Mesothelial cell of epicardium (in vitro differentiated cells): Measurements from ENCODE around the gene RIOX2. TPM values are rescaled to one million over a fixed set of nuclear protein-coding genes. Genes with fewer than 3 reads are reported as not detected.

Experiments used
- DNase-seq, 2 experiments: peaks; one replicate each; pipeline ENCODE4 v3.0.0; 2021; ENCODE audit warnings: low spot score in 2 of 2; ENCODE audit not compliant: unreplicated experiment in 2 of 2
- H3K27ac Mint-ChIP-seq: 2 replicates; pipeline ENCODE4 v1.8.0; 2021; ENCODE audit warnings: mixed read lengths
- H3K27me3 Mint-ChIP-seq: 2 replicates; pipeline ENCODE4 v1.8.0; 2021; ENCODE audit warnings: low read depth, mixed read lengths
- H3K36me3 Mint-ChIP-seq: 2 replicates; pipeline ENCODE4 v1.8.0; 2021; ENCODE audit warnings: mixed read lengths
- H3K4me1 Mint-ChIP-seq: 2 replicates; pipeline ENCODE4 v1.8.0; 2021; ENCODE audit warnings: mixed read lengths
- H3K4me3 Mint-ChIP-seq: 2 replicates; pipeline ENCODE4 v1.8.0; 2021; ENCODE audit warnings: mild to moderate bottlenecking, moderate library complexity, mixed read lengths
- H3K9me3 Mint-ChIP-seq: 2 replicates; pipeline ENCODE4 v1.8.0; 2021; ENCODE audit warnings: mixed read lengths
- CTCF ChIP-seq: fragments of 200-600 bp; sonication (generic); IDR thresholded peaks from one replicate; pipeline ENCODE4 v1.5.0; 2021; ENCODE audit warnings: antibody characterized with exemption; ENCODE audit not compliant: unreplicated experiment
- total RNA-seq: library from RNA; stranded (reverse); gene quantifications from 3 replicates; pipeline ENCODE4 v1.2.1, GENCODE V29; 2021

The RIOX2 gene
- total RNA-seq, 1 donor from 2014 or later: 17.3 TPM

- DNase-seq: no peak
- TF ChIP-seq CTCF: no peak
- Mint-ChIP-seq H3K4me3 (no peak overlapping the region), H3K4me1 (no peaks in the 10 kb centered on the region), H3K36me3 (no peaks in the 10 kb centered on the region), H3K9me3 (no peaks in the 10 kb centered on the region), H3K27ac (no peak overlapping the region), H3K27me3 (peaks cover 25% of the 10 kb centered on the region)
These were observed 22.2 kb upstream of the RIOX2 start for GRCh38 chr3:97994328-97994945.

GRCh38 chr3:97993526-97993925, 21.3 kb upstream of the RIOX2 start:
- Mint-ChIP-seq H3K27me3 (peaks cover 21% of the 10 kb centered on the region), H3K36me3 (no peaks in the 10 kb centered on the region), H3K4me1 (no peaks in the 10 kb centered on the region), H3K9me3 (no peaks in the 10 kb centered on the region), H3K27ac (no peak overlapping the region), H3K4me3 (no peak overlapping the region)
- no peak for DNase-seq
- TF ChIP-seq CTCF: no peak

GRCh38 chr3:97992547-97993173, 20.4 kb upstream of the RIOX2 start:
- no peak for DNase-seq
- no peaks in the 10 kb centered on the region for H3K4me1 Mint-ChIP-seq
- H3K4me3 Mint-ChIP-seq: no peak overlapping the region
- peaks cover 21% of the 10 kb centered on the region for H3K27me3 Mint-ChIP-seq
- no peak for TF ChIP-seq CTCF
- H3K27ac Mint-ChIP-seq: no peak overlapping the region
- no peaks in the 10 kb centered on the region for H3K36me3 Mint-ChIP-seq
- H3K9me3 Mint-ChIP-seq: no peaks in the 10 kb centered on the region

- Mint-ChIP-seq H3K27ac (no peak overlapping the region), H3K9me3 (no peaks in the 10 kb centered on the region), H3K36me3 (no peaks in the 10 kb centered on the region), H3K27me3 (peaks cover 21% of the 10 kb centered on the region), H3K4me1 (no peaks in the 10 kb centered on the region), H3K4me3 (no peak overlapping the region)
- no peak for DNase-seq
- no peak for TF ChIP-seq CTCF
These were observed 19.1 kb upstream of the RIOX2 start for GRCh38 chr3:97991293-97991682.

- Mint-ChIP-seq H3K27ac (no peak overlapping the region), H3K9me3 (no peaks in the 10 kb centered on the region), H3K36me3 (no peaks in the 10 kb centered on the region), H3K27me3 (peaks cover 21% of the 10 kb centered on the region), H3K4me3 (no peak overlapping the region), H3K4me1 (no peaks in the 10 kb centered on the region)
- no peak for TF ChIP-seq CTCF
- no peak for DNase-seq
These were observed 18.5 kb upstream of the RIOX2 start for GRCh38 chr3:97990624-97991292.
